ENCODE measurements around the gene PTGER3. TPM values are rescaled to one million over a fixed set of nuclear protein-coding genes. Genes with fewer than 3 reads are reported as not detected.

Gene PTGER3
- total and polyA plus RNA-seq, 2 of the 4 experiments (the other 2 are of a cell fraction): not detected

GRCh38 chr1:70922196-70922595, 125.4 kb downstream of the PTGER3 start:
- TF ChIP-seq SMC3 (IDR thresholded peaks at IDR 0.05; ENCODE audit: low read depth, low read length) (no peak), MAZ (IDR thresholded peaks at IDR 0.05; ENCODE audit: borderline replicate concordance, low read depth, low read length) (no peak), NFE2L2 (IDR thresholded peaks at IDR 0.05; ENCODE audit: low read depth, low read length) (no peak), MAFK (IDR thresholded peaks at IDR 0.05; ENCODE audit: low read depth, low read length) (no peak), RCOR1 (IDR thresholded peaks at IDR 0.05; ENCODE audit: insufficient replicate concordance, low read length) (no peak), CTCF (conservative IDR thresholded peaks at IDR 0.05; ENCODE audit: low read depth, low read length) (no peak), RAD21 (IDR thresholded peaks at IDR 0.05; ENCODE audit: low read length) (no peak)
- intact Hi-C loops (cut with micrococcal nuclease): no loop called here
- DNase-seq (no peak), ATAC-seq (ENCODE audit: low read depth) (no peak)
- CTCF ChIA-PET: no interaction called here
- no peak overlapping the region for H3K27ac ChIP-seq (ENCODE audit: insufficient read depth, low read length)
- in situ Hi-C loops (cut with MboI; ENCODE audit: low sequenced_read_pairs): no loop called here
- H2BK20ac ChIP-seq (ENCODE audit: low read depth, low read length): no peak overlapping the region
- H3K18ac ChIP-seq (ENCODE audit: low read depth, low read length): no peak overlapping the region
- no peak overlapping the region for H2AK5ac ChIP-seq (ENCODE audit: low read depth, low read length)
- no CpG with 5 or more reads among the region's 2 CpGs for WGBS, 2 experiments (ENCODE audit: extremely low coverage in 2 of 2, insufficient read length in 1 of 2)
- no peak overlapping the region for H3K9ac ChIP-seq (ENCODE audit: low read depth, low read length)
- H2BK120ac ChIP-seq (ENCODE audit: low read depth, low read length): no peak overlapping the region
- no peaks in the 10 kb centered on the region for H3K36me3 ChIP-seq (ENCODE audit: control insufficient read depth, insufficient read depth, low read length)
- no peak overlapping the region for H2BK5ac ChIP-seq (ENCODE audit: low read depth, low read length, poor library complexity, severe bottlenecking)
- H3K23ac ChIP-seq (ENCODE audit: low read depth, low read length): no peak overlapping the region
- no peaks in the 10 kb centered on the region for H3K4me1 ChIP-seq (ENCODE audit: control insufficient read depth, insufficient read depth, low read length)
- no TSS peak for BruUV-seq (replicated peaks)
- no peak overlapping the region for H2AFZ ChIP-seq (replicated peaks; ENCODE audit: low read length, poor library complexity)
- peaks cover 3% of the 10 kb centered on the region for H3K9me3 ChIP-seq (ENCODE audit: control insufficient read depth, insufficient read depth, low read length)
- H3K79me1 ChIP-seq (ENCODE audit: low read depth in 1 of 2, low read length in 2 of 2): no peaks in the 10 kb centered on the region
- no peak overlapping the region for H3K56ac ChIP-seq (ENCODE audit: extremely low read depth, insufficient read depth, low read length)
- no peaks in the 10 kb centered on the region for H3K27me3 ChIP-seq (ENCODE audit: control insufficient read depth, insufficient read depth, low read length)
- no peak overlapping the region for H2BK15ac ChIP-seq (ENCODE audit: low read depth, low read length)
- no peak overlapping the region for H4K5ac ChIP-seq (ENCODE audit: low read depth, low read length)
- no peaks in the 10 kb centered on the region for H4K20me1 ChIP-seq (ENCODE audit: insufficient read depth, low read length)
- H3K14ac ChIP-seq (replicated peaks; ENCODE audit: low read depth, low read length): no peak overlapping the region
- no peaks in the 10 kb centered on the region for H3K9me1 ChIP-seq (ENCODE audit: insufficient read depth, low read length)
- no peak overlapping the region for H2AK9ac ChIP-seq (replicated peaks; ENCODE audit: low read depth, low read length, poor library complexity)
- no peak overlapping the region for H3K4me2 ChIP-seq (ENCODE audit: low read depth, low read length)
- dilution Hi-C loops (cut with HindIII; ENCODE audit: low sequenced_read_pairs, unreplicated experiment): no loop called here
- POLR2A ChIA-PET (ENCODE audit: unreplicated experiment): no interaction called here
- H3K4ac ChIP-seq (ENCODE audit: low read depth, low read length): no peak overlapping the region
- H3K4me3 ChIP-seq (ENCODE audit: insufficient read depth, low read depth, low read length): no peak overlapping the region
- H4K8ac ChIP-seq (ENCODE audit: low read depth in 2 of 2, low read length in 2 of 2): no peak overlapping the region
- no peak overlapping the region for H4K91ac ChIP-seq (ENCODE audit: insufficient read depth, low read depth, low read length)

Small RNA genes within 50 kb of the gene (microRNA-seq; reads per million reads assigned to microRNA genes)
- gene MIR186 (ENCODE audit: insufficient read depth in 1 of 2, insufficient read length in 1 of 2, unreplicated experiment in 1 of 2): 319 to 5,593 reads per million in 2 experiments

Small RNA genes within 50 kb of the gene (small RNA-seq; reads per million reads assigned to genes)
- gene MIR186: 3.3 to 2,338 (median 446) reads per million in 5 experiments

Other genes with a start within 250 kb of the PTGER3 start
- gene ZRANB2, start 33.2 kb upstream of the PTGER3 start, total RNA-seq (2012; rRNA removed): 23.7 and 41.7 TPM in 2 replicates
- gene ZRANB2, start 33.2 kb upstream of the PTGER3 start, polyA plus RNA-seq (2012; rRNA removed): 58.9 and 67.2 TPM in 2 replicates